ENCODE results near the gene EFCAB6.
A peak's percentile ranks its signal among the peaks of the same experiment; 100 is the strongest.

EFCAB6 gene

GRCh38 chr22:43812890-43813289 lies 785 bp upstream of the EFCAB6 start:
- peak in 1 of 3 experiments; percentile 3 for DNase-seq (ENCODE audit: low read depth in 3 of 3)

GRCh38 chr22:43811777-43812148 lies 342 bp downstream of the EFCAB6 start:
- no peak for DNase-seq (ENCODE audit: low read depth in 3 of 3)

- no peak for DNase-seq (ENCODE audit: low read depth in 3 of 3)
These were observed 9.1 kb downstream of the EFCAB6 start for GRCh38 chr22:43802897-43803495.

GRCh38 chr22:43800970-43801369 lies 11.1 kb downstream of the EFCAB6 start:
- DNase-seq (ENCODE audit: low read depth in 3 of 3): no peak

GRCh38 chr22:43798492-43798891 lies 13.6 kb downstream of the EFCAB6 start:
- no peak for DNase-seq (ENCODE audit: low read depth in 3 of 3)

- DNase-seq (ENCODE audit: low read depth in 3 of 3): no peak
These were observed 15.5 kb downstream of the EFCAB6 start for GRCh38 chr22:43796567-43796966.

- no peak for DNase-seq (ENCODE audit: low read depth in 3 of 3)
These were observed 16.8 kb downstream of the EFCAB6 start for GRCh38 chr22:43795320-43795719.

- no peak for DNase-seq (ENCODE audit: low read depth in 3 of 3)
These were observed 19.2 kb downstream of the EFCAB6 start for GRCh38 chr22:43792905-43793304.

- DNase-seq (ENCODE audit: low read depth in 3 of 3): no peak
These were observed 22.7 kb downstream of the EFCAB6 start for GRCh38 chr22:43789452-43789851.

GRCh38 chr22:43783777-43784176 lies 28.3 kb downstream of the EFCAB6 start:
- no peak for DNase-seq (ENCODE audit: low read depth in 3 of 3)

GRCh38 chr22:43782448-43782847 lies 29.7 kb downstream of the EFCAB6 start:
- no peak for DNase-seq (ENCODE audit: low read depth in 3 of 3)

- no peak for DNase-seq (ENCODE audit: low read depth in 3 of 3)
These were observed 34.8 kb downstream of the EFCAB6 start for GRCh38 chr22:43777286-43777685.

- DNase-seq (ENCODE audit: low read depth in 3 of 3): no peak
These were observed 35.9 kb downstream of the EFCAB6 start for GRCh38 chr22:43776081-43776670.

GRCh38 chr22:43774318-43774915 lies 37.7 kb downstream of the EFCAB6 start:
- no peak for DNase-seq (ENCODE audit: low read depth in 3 of 3)

- DNase-seq (ENCODE audit: low read depth in 3 of 3): no peak
These were observed 39.3 kb downstream of the EFCAB6 start for GRCh38 chr22:43772831-43773230.

- no peak for DNase-seq (ENCODE audit: low read depth in 3 of 3)
These were observed 56.7 kb downstream of the EFCAB6 start for GRCh38 chr22:43755452-43755851.

- no peak for DNase-seq (ENCODE audit: low read depth in 3 of 3)
These were observed 57.1 kb downstream of the EFCAB6 start for GRCh38 chr22:43755011-43755410.

GRCh38 chr22:43754176-43754575 lies 57.9 kb downstream of the EFCAB6 start:
- DNase-seq (ENCODE audit: low read depth in 3 of 3): no peak

GRCh38 chr22:43753688-43754087 lies 58.4 kb downstream of the EFCAB6 start:
- no peak for DNase-seq (ENCODE audit: low read depth in 3 of 3)

GRCh38 chr22:43750751-43751150 lies 61.4 kb downstream of the EFCAB6 start:
- no peak for DNase-seq (ENCODE audit: low read depth in 3 of 3)

GRCh38 chr22:43749473-43749872 lies 62.6 kb downstream of the EFCAB6 start:
- DNase-seq (ENCODE audit: low read depth in 3 of 3): no peak

- DNase-seq (ENCODE audit: low read depth in 3 of 3): no peak
These were observed 64.2 kb downstream of the EFCAB6 start for GRCh38 chr22:43747877-43748276.

GRCh38 chr22:43747058-43747457 lies 65.0 kb downstream of the EFCAB6 start:
- no peak for DNase-seq (ENCODE audit: low read depth in 3 of 3)
